ENCODE data around the gene UBASH3A.
A peak's percentile ranks its signal among the peaks of the same experiment; 100 is the strongest.

The UBASH3A gene

GRCh38 chr21:42461881-42462877 is 58.5 kb downstream of the UBASH3A start:
- ChIA-PET CTCF (interaction anchor here (1.5 kb wide), 1 partner anchor 50 kb away, joined by 4 read pairs; no protein-coding TSS in a partner anchor), POLR2A (no interaction called here)
- TF ChIP-seq, protein P1, sequence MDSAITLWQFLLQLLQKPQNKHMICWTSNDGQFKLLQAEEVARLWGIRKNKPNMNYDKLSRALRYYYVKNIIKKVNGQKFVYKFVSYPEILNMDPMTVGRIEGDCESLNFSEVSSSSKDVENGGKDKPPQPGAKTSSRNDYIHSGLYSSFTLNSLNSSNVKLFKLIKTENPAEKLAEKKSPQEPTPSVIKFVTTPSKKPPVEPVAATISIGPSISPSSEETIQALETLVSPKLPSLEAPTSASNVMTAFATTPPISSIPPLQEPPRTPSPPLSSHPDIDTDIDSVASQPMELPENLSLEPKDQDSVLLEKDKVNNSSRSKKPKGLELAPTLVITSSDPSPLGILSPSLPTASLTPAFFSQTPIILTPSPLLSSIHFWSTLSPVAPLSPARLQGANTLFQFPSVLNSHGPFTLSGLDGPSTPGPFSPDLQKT (IDR thresholded peaks at IDR 0.05; ENCODE audit: borderline replicate concordance, low read depth, low read length): peak; percentile 60; the same call in 1 of the 2 replicates
- TF ChIP-seq ZBTB48 (tag by site-specific recombination; IDR thresholded peaks at IDR 0.05): no peak
- no peak overlapping the region for H3K27ac ChIP-seq (ENCODE audit: extremely low read depth, low read depth, low read length)
- H3K36me3 ChIP-seq (ENCODE audit: control insufficient read depth in 2 of 2, insufficient read depth in 1 of 2, low read length in 2 of 2): no peaks in the 10 kb centered on the region
- H3K4me3 ChIP-seq (ENCODE audit: low read depth, low read length): no peak overlapping the region
- H3K9me3 ChIP-seq (ENCODE audit: control insufficient read depth, insufficient read depth, low read depth, low read length): no peaks in the 10 kb centered on the region
- H3K4me1 ChIP-seq (ENCODE audit: control insufficient read depth, insufficient read depth, low read length): peaks cover 6% of the 10 kb centered on the region

GRCh38 chr21:42463861-42464515 is 60.3 kb downstream of the UBASH3A start:
- TF ChIP-seq SP2 (tag by site-specific recombination; IDR thresholded peaks at IDR 0.05) (peak; percentile 46), ZNF248 (tag by site-specific recombination; IDR thresholded peaks at IDR 0.05) (no peak)
- Histone ChIP-seq H3K9me3 (ENCODE audit: control insufficient read depth, insufficient read depth, low read depth, low read length) (no peaks in the 10 kb centered on the region), H3K4me3 (ENCODE audit: low read depth, low read length) (no peak overlapping the region), H3K4me1 (ENCODE audit: control insufficient read depth, insufficient read depth, low read length) (peaks cover 22% of the 10 kb centered on the region), H3K27ac (ENCODE audit: extremely low read depth, low read depth, low read length) (no peak overlapping the region), H3K36me3 (ENCODE audit: control insufficient read depth in 2 of 2, insufficient read depth in 1 of 2, low read length in 2 of 2) (no peaks in the 10 kb centered on the region)
- ChIA-PET POLR2A (interaction anchor here (0.7 kb wide), 1 partner anchor 270 kb away, joined by 3 read pairs; no protein-coding TSS in a partner anchor), CTCF (interaction anchor here (0.7 kb wide), 1 partner anchor 887 kb away, joined by 7 read pairs; no protein-coding TSS in a partner anchor)

DNA sequence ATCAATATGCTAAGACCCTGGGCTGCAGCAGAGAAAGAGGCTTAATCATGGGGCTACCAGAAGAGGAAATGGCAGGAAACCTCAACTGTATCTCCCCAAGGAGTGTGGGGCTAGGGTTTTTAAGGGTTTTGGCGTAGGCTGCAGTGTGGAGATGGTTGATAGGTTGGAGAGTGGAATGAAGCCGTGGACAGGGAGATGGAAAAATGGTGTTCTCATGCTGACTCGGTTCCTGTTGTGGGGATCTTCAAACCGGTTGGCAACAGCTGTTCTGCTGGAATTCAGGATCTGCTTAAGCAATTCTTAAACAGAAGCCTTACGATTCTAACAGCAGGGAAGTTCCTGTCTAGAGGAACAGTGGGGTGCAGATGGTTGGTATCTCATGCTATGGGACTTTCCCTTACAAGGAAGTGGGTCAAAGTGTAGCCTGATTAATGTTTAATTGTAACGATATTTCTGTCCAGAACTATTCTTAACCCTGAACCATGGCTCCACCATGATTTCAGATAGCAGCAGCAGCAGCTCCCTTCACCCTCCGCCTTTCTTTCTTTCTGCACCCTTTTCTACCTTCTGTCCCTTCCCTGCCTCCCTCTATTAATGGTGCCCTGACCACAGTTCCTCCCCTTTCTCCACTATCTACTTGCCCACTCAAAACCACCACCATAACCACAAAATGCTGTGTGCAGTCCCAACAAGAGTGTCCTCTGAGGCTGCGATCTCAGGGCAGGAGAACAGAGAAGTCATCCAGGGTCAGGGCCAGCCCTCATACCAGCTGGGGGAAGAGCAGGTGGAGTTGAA is 61.5 kb downstream of the UBASH3A start:
- no peak overlapping the region for H3K27ac ChIP-seq (ENCODE audit: extremely low read depth, low read depth, low read length)
- CTCF ChIA-PET: no interaction called here
- POLR2A ChIA-PET: no interaction called here
- H3K4me1 ChIP-seq (ENCODE audit: control insufficient read depth, insufficient read depth, low read length): peaks cover 23% of the 10 kb centered on the region
- no peaks in the 10 kb centered on the region for H3K9me3 ChIP-seq (ENCODE audit: control insufficient read depth, insufficient read depth, low read depth, low read length)
- H3K4me3 ChIP-seq (ENCODE audit: low read depth, low read length): no peak overlapping the region
- H3K36me3 ChIP-seq (ENCODE audit: control insufficient read depth in 2 of 2, insufficient read depth in 1 of 2, low read length in 2 of 2): no peaks in the 10 kb centered on the region
- TF ChIP-seq ZNF518A (tag by site-specific recombination; conservative IDR thresholded peaks at IDR 0.05; ENCODE audit: low read depth) (no peak), ZBTB6 (tag by site-specific recombination; IDR thresholded peaks at IDR 0.05) (no peak), ZNF677 (tag by site-specific recombination; IDR thresholded peaks at IDR 0.05) (no peak), ZBTB10 (tag by site-specific recombination; IDR thresholded peaks at IDR 0.05) (no peak), ZNF654 (tag by site-specific recombination; IDR thresholded peaks at IDR 0.05; ENCODE audit: low read depth) (no peak)
- TF ChIP-seq, protein P2, sequence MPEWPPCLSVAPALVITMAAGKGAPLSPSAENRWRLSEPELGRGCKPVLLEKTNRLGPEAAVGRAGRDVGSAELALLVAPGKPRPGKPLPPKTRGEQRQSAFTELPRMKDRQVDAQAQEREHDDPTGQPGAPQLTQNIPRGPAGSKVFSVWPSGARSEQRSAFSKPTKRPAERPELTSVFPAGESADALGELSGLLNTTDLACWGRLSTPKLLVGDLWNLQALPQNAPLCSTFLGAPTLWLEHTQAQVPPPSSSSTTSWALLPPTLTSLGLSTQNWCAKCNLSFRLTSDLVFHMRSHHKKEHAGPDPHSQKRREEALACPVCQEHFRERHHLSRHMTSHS (tag by site-specific recombination; IDR thresholded peaks at IDR 0.05): no peak
